VCaP (cell line): ENCODE data around the gene GC.
"Not testable (repeated sequence)": the region's sequence is repeated elsewhere in the genome, so short reads cannot be mapped to it uniquely, and the experiment has no call there.

Experiments used
- H3K27ac ChIP-seq: fragments of 450-650 bp; 2 replicates; pipeline ENCODE4 v1.5.1; 2017
- TF ChIP-seq, protein P1 (sequence below): fragments of 450-650 bp; conservative IDR thresholded peaks from 2 replicates; pipeline ENCODE4 v1.5.1; 2017; ENCODE audit warnings: mild to moderate bottlenecking, moderate library complexity

Gene GC

DNA sequence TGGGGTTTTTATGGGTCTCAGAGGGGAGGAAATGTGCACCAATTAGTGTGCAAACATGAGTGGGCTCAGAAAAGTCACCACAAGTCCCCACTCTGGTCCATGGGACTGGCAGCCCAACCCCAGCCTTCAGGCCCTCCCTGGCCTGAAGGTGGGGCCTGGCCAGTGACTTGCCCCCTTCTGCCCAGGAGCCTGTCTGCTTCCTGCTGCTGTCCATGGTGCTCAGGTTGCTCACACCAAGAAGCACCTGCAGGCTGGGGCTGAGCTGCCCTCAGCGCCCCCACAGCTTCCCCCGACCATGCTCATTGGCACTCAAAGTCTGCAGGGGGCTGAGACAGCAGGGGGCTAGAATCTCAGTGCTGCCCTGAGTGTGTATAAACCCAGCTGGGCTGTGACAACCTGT lies 30.6 kb upstream of the GC start:
- TF ChIP-seq, protein P1, sequence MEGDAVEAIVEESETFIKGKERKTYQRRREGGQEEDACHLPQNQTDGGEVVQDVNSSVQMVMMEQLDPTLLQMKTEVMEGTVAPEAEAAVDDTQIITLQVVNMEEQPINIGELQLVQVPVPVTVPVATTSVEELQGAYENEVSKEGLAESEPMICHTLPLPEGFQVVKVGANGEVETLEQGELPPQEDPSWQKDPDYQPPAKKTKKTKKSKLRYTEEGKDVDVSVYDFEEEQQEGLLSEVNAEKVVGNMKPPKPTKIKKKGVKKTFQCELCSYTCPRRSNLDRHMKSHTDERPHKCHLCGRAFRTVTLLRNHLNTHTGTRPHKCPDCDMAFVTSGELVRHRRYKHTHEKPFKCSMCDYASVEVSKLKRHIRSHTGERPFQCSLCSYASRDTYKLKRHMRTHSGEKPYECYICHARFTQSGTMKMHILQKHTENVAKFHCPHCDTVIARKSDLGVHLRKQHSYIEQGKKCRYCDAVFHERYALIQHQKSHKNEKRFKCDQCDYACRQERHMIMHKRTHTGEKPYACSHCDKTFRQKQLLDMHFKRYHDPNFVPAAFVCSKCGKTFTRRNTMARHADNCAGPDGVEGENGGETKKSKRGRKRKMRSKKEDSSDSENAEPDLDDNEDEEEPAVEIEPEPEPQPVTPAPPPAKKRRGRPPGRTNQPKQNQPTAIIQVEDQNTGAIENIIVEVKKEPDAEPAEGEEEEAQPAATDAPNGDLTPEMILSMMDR = no peak
- no peak overlapping the region for H3K27ac ChIP-seq

DNA sequence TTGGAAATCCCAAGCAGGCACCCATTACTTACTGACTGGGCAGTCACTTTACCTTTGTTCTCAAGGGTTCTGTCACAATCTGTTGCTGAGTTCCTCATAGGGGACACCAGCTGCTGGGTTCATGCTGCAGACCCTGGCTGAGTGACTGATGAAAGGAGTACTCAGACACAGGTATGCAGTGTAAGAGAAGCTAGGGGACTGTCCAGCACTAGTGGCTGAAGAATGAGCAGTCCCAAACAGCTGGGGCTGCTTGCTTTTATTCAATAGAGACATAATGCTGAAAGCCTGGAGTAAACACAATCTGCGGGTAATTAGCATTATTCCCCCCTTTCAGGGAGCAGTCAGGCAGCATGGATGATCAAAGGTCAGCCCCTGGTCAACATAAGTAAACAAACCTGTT lies 25.9 kb upstream of the GC start:
- H3K27ac ChIP-seq = not testable (repeated sequence)

DNA sequence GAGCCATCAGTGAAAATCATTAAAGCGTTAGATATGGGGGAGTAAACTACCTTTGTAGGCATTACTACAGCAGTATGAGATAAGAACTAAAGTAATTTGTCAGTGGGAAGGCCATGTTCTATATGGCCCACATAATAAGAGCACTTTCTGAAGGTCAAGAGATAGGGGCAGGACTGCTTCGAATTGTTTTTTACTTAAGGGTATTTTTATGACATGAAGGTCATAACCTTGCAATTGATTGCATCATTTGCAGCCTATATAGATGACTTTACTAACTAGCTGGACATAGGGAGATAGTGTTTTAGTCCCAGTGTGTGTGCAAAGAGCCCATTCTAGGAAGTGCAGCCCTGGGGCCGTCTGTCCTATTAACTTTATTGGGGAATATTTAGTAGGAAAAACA lies 23.6 kb upstream of the GC start:
- H3K27ac ChIP-seq = no peak overlapping the region
- TF ChIP-seq, protein P1 = no peak

DNA sequence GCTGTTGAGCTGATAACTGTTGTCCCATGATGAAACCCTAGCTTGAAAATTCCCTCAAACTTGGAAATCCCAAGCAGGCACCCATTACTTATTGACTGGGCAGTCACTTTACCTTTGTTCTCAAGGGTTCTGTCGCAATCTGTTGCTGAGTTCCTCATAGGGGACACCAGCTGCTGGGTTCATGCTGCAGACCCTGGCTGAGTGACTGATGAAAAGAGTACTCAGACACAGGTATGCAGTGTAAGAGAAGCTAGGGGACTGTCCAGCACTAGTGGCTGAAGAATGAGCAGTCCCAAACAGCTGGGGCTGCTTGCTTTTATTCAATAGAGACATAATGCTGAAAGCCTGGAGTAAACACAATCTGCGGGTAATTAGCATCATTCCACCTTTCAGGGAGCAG lies 21.4 kb upstream of the GC start:
- not testable (repeated sequence) for H3K27ac ChIP-seq

DNA sequence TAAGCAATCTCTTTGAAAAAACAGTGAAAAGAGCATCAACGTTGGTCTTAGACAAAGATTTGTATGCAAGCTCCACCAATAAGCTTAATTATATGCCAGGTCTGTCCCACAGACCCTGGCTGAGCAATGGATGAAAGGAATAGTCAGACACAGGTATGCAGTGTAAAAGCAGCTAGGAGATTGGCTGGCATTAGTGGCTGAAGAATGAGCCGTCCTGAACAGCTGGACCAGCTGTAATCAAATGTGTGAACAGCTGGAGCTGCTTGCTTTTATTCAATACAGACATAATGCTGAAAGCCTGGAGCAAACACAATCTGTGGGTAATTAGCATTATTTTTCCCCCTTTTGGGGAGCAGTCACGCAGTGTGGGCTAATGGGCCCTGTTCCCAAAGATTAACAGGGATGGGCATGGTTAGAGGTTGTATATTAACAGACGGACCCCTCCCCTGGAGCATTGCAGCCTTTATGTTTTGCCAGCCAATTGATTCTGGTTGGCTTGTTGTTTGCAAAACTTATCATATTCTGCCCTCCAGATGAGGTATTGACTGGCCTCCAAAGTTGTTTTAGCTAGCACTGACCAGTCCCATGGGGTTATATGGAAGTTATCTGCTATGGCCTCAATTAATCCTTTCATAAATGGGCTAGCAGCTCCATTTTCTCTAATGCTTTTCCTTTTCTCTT lies 20.3 kb upstream of the GC start:
- H3K27ac ChIP-seq = not testable (repeated sequence)

DNA sequence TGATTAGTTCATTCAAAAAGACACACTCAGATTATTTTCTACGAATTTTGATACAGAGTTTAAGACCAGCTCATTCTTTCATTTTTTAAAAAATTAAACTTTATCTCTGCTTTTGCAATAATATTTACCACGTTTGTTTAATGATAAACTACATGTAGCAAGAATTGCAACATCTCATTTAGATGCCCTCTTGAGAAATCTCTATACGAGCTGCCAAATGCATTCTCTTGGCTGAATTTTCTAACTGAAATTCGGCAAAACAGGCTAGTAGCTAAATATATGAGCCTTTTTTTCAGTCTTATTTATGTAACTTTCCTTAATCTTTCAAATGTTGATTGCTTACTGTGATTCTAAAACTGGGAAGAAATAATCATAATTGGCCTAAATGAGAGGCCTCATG lies 2.1 kb upstream of the GC start:
- no peak overlapping the region for H3K27ac ChIP-seq
- TF ChIP-seq, protein P1 = no peak

DNA sequence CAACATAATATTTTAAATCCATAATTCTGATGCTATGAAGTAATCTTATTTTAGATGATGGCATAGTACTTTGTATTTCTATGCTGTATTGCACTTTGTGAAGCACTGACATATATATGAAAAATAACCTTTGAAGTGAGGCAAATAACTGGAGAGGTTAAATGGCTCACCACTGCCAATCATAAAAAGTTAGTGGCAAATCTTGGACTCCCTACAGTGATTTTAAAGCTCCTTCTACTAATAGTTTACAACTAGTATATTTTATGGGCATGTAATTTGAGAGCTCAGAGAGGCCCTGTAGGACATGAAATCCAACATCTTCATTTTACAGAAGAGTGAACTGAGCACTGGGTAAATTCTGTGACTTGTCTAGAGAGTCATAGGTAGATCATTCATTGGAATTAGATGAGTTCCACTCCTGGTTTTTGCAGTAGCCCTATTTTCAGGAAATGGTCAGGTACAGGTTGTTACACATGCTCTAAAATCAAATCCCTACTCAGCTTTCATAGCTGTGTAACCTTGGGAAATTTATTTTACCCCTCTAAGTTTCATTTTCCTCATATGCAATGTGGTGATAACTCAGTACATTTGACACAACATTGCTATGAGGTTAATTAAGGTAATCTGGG lies 804 bp upstream of the GC start:
- TF ChIP-seq, protein P1 = no peak

DNA sequence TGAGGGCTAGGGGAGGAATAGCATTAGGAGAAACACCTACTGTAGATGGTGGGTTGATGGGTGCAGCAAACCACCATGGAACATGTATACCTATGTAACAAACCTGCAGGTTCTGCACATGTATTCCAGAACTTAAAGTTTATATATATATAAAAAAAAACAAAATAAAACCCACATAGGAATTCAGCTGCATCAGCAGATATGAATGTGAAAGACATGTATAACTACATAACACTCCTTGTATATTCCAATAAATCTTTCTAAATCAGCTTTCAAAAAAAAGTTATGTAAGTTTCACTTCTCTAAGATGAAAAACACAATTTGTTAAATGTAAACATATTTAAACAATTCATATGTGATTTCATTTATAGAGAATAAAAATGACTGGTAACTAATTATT lies 6.0 kb downstream of the GC start:
- H3K27ac ChIP-seq = no peak overlapping the region
- TF ChIP-seq, protein P1 = no peak

More for the DNA sequence above, 804 bp upstream of the GC start:
- H3K27ac ChIP-seq = no peak overlapping the region

DNA sequence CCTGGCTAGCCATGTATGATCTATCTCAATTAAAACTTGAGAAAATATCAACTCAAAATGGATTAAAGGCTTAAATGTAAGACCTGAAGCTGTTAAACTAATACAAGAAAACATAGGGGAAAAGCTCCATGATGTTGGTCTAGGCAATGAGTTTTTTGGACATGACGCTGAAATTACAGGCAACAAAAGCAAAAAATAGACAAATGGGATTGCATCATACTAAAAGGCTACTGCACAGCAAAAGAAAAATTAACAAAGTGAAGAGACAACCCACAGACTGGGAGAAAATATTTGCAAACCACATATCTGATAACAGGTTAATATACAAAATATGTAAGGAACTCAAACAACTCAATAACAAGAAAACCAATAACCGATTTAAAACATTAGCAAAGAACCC lies 8.4 kb downstream of the GC start:
- TF ChIP-seq, protein P1 = no peak
- no peak overlapping the region for H3K27ac ChIP-seq
